IPS-15b (cell line): Measurements from ENCODE around the gene C1orf141.
"Not testable (repeated sequence)": the region's sequence is repeated elsewhere in the genome, so short reads cannot be mapped to it uniquely, and the experiment has no call there.

ENCODE experiments used
- H3K27me3 ChIP-seq: one replicate; pipeline ENCODE4 v1.6.1; 2013; ENCODE audit warnings: low read length; ENCODE audit not compliant: control insufficient read depth, insufficient read depth
- H3K36me3 ChIP-seq: one replicate; pipeline ENCODE4 v1.6.1; 2013; ENCODE audit warnings: low read length; ENCODE audit not compliant: control insufficient read depth, insufficient read depth
- H3K4me1 ChIP-seq: one replicate; pipeline ENCODE4 v1.6.1; 2013; ENCODE audit warnings: mild to moderate bottlenecking, low read length; ENCODE audit not compliant: control insufficient read depth, insufficient read depth
- H3K4me3 ChIP-seq: one replicate; pipeline ENCODE4 v1.5.1; 2013; ENCODE audit warnings: low read depth, low read length
- H3K9ac ChIP-seq: one replicate; pipeline ENCODE4 v1.6.1; 2013; ENCODE audit warnings: low read depth, mild to moderate bottlenecking, low read length
- H3K9me3 ChIP-seq: one replicate; pipeline ENCODE4 v1.6.1; 2013; ENCODE audit warnings: mild to moderate bottlenecking, low read length; ENCODE audit not compliant: control insufficient read depth, insufficient read depth

Gene C1orf141

GRCh38 chr1:67162954-67163353 is 28.2 kb upstream of the C1orf141 start:
- Histone ChIP-seq H3K9ac (no peak overlapping the region), H3K4me1 (no peaks in the 10 kb centered on the region), H3K9me3 (no peaks in the 10 kb centered on the region), H3K36me3 (no peaks in the 10 kb centered on the region), H3K27me3 (no peaks in the 10 kb centered on the region), H3K4me3 (no peak overlapping the region)

- no peaks in the 10 kb centered on the region for H3K4me1 ChIP-seq
- H3K4me3 ChIP-seq, result no peak overlapping the region
- H3K27me3 ChIP-seq, result no peaks in the 10 kb centered on the region
- no peak overlapping the region for H3K9ac ChIP-seq
- H3K36me3 ChIP-seq, result no peaks in the 10 kb centered on the region
- H3K9me3 ChIP-seq, result no peaks in the 10 kb centered on the region
These were observed 24.5 kb upstream of the C1orf141 start for GRCh38 chr1:67159233-67159632.

DNA sequence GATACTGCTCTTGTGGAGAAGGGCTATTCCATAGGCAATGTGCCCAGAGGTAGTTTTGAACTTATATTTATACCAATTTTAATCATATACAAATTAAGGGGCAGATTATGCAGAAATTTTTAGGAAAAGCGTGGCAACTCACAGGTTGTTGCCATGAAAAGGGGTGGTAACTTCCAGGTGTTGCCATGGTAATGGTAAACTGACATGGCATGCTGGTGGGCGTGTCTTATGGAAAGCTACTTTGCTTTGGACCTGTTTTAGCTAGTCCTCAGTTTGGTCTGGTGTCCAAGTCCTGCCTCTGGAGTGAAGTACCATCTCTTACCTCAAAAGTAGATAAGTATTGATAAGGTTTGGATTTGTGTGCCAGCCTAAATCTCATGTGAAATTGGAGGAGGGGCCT is 23.6 kb upstream of the C1orf141 start:
- no peak overlapping the region for H3K4me3 ChIP-seq
- no peaks in the 10 kb centered on the region for H3K9me3 ChIP-seq
- H3K36me3 ChIP-seq, result no peaks in the 10 kb centered on the region
- no peak overlapping the region for H3K9ac ChIP-seq
- H3K27me3 ChIP-seq, result no peaks in the 10 kb centered on the region
- H3K4me1 ChIP-seq, result no peaks in the 10 kb centered on the region

DNA sequence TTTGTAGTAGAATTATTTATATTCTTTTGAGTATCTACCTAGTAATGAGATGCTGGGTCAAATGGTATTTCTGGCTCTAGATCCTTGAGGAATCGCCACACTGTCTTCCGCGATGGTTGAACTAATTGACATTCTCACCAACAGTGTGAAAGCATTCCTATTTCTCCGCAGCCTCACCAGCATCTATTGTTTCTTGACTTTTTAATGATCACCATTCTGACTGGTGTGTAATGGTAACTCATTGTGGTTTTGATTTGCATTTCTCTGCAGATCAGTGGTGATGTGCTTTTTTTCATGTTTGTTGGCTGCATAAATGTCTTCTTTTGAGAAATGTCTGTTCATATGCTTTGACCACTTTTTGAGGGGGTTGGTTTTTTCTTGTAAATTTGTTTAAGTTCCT is 16.2 kb upstream of the C1orf141 start:
- Histone ChIP-seq H3K36me3 (no peaks in the 10 kb centered on the region), H3K27me3 (no peaks in the 10 kb centered on the region), H3K4me1 (no peaks in the 10 kb centered on the region), H3K9me3 (no peaks in the 10 kb centered on the region), H3K9ac (no peak overlapping the region), H3K4me3 (no peak overlapping the region)

DNA sequence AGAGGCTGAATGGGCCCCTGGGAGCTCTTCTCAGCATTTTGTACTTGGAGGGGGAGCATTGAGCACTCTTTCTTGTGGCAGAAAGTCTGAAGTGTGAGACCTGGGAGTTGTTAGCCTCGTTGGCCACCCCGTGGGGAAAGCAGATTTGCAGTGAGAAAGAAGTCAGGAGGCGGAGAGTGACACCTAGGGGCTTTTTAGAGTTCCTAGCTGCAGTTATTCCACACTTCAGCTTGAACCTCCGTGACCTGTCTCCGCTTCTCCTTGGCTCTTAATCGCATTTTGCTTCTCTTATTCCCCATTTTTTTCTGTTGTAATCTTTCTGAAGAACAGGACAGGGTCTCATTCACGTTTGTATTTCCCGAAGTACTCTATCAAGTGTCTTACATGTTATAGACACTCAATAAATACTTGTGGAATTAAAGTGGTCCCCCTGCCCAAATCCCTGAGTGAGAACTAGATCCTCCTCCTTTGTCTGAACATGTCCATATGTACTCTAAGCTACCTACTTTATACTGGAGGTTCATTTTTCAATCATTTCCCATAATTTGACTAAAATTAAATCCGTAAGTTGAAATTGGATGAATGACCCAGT is 14.5 kb upstream of the C1orf141 start:
- no peaks in the 10 kb centered on the region for H3K27me3 ChIP-seq
- H3K9ac ChIP-seq, result no peak overlapping the region
- H3K9me3 ChIP-seq, result no peaks in the 10 kb centered on the region
- no peaks in the 10 kb centered on the region for H3K4me1 ChIP-seq
- no peak overlapping the region for H3K4me3 ChIP-seq
- H3K36me3 ChIP-seq, result no peaks in the 10 kb centered on the region

- Histone ChIP-seq H3K9me3 (no peaks in the 10 kb centered on the region), H3K4me3 (no peak overlapping the region), H3K27me3 (no peaks in the 10 kb centered on the region), H3K36me3 (no peaks in the 10 kb centered on the region), H3K9ac (no peak overlapping the region), H3K4me1 (no peaks in the 10 kb centered on the region)
These were observed 13.9 kb upstream of the C1orf141 start for GRCh38 chr1:67148516-67149178.

DNA sequence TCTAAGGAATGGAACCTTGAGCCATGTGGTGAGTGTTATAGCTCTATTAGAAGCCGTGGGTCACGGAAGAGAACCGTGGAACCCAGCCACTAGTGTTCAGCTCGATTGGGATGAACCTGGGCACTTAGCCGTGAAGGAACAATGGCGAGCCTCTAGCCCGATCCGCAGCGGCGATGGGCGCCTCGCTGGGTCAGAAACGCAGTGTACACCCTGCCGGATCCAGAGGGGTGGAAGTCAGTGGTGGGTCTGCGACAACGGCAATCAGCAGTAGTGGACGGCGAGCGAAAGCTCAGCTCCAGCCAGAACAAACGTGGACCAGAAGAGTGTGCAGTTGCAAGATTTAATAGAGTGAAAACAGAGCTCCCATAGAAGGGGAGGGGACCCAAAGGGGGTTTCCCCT is 13.2 kb upstream of the C1orf141 start:
- not testable (repeated sequence) for H3K9me3 ChIP-seq, H3K4me3 ChIP-seq, H3K36me3 ChIP-seq, H3K4me1 ChIP-seq, H3K9ac ChIP-seq, H3K27me3 ChIP-seq

- no peaks in the 10 kb centered on the region for H3K36me3 ChIP-seq
- no peaks in the 10 kb centered on the region for H3K27me3 ChIP-seq
- no peak overlapping the region for H3K4me3 ChIP-seq
- no peaks in the 10 kb centered on the region for H3K9me3 ChIP-seq
- H3K4me1 ChIP-seq, result no peaks in the 10 kb centered on the region
- no peak overlapping the region for H3K9ac ChIP-seq
These were observed 11.8 kb upstream of the C1orf141 start for GRCh38 chr1:67146539-67146938.

DNA sequence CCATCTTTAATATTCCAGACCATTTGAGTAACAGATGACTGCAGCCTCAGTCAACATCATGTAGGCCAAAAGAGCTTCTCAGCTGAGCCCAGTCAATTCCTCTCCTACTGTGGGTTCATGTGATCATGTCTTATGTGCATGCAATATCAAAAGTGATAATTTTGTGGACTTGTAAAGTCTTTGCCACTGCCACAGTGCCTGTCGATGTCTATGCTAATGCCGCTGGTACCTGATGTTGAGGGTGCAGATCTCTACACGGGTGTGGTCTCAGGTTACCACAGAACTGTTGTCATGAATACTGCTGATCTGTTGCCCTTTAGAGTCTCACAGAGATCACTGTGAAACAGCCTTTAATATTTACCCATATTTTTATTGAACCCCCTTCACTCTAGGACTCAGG is 11.3 kb upstream of the C1orf141 start:
- Histone ChIP-seq H3K4me1 (no peaks in the 10 kb centered on the region), H3K4me3 (no peak overlapping the region), H3K9me3 (no peaks in the 10 kb centered on the region), H3K36me3 (no peaks in the 10 kb centered on the region), H3K9ac (no peak overlapping the region), H3K27me3 (no peaks in the 10 kb centered on the region)

GRCh38 chr1:67144696-67145095 is 9.9 kb upstream of the C1orf141 start:
- H3K9ac ChIP-seq, result no peak overlapping the region
- H3K36me3 ChIP-seq, result no peaks in the 10 kb centered on the region
- H3K4me1 ChIP-seq, result no peaks in the 10 kb centered on the region
- H3K4me3 ChIP-seq, result no peak overlapping the region
- H3K9me3 ChIP-seq, result no peaks in the 10 kb centered on the region
- H3K27me3 ChIP-seq, result no peaks in the 10 kb centered on the region

- H3K9ac ChIP-seq, result no peak overlapping the region
- no peaks in the 10 kb centered on the region for H3K4me1 ChIP-seq
- no peaks in the 10 kb centered on the region for H3K9me3 ChIP-seq
- H3K27me3 ChIP-seq, result no peaks in the 10 kb centered on the region
- H3K4me3 ChIP-seq, result no peak overlapping the region
- no peaks in the 10 kb centered on the region for H3K36me3 ChIP-seq
These were observed 9.2 kb upstream of the C1orf141 start for GRCh38 chr1:67143966-67144365.

DNA sequence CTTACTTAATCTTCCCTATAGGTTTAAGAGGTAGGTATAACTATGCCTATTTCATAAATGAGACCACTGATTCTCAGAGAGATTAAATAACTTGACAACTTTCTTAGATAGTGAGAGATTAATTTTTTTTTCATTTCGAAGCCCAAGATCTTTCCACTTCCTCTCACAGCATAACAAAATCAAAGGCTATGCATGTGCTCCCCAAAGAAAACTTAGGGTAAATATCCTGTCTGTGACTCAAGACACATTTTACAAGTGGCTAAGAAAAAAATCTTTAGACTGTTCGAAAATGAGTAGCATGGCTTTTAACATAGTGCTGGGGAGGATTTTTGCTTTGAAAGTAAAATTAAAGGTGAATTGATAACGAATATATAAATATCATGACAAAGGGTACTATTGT is 8.2 kb upstream of the C1orf141 start:
- Histone ChIP-seq H3K4me3 (no peak overlapping the region), H3K27me3 (no peaks in the 10 kb centered on the region), H3K9ac (no peak overlapping the region), H3K4me1 (no peaks in the 10 kb centered on the region), H3K36me3 (no peaks in the 10 kb centered on the region), H3K9me3 (no peaks in the 10 kb centered on the region)
